ENCODE measurements around the gene GBX1. TPM values are rescaled to one million over a fixed set of nuclear protein-coding genes. Genes with fewer than 3 reads are reported as not detected.

The GBX1 gene
- total RNA-seq, 1 experiment from 2014 or later, result not detected

- intact Hi-C loops (cut with micrococcal nuclease; ENCODE audit: unreplicated experiment), result no loop called here
- Histone ChIP-seq H3K4me1 (no peaks in the 10 kb centered on the region), H3K4me3 (ENCODE audit: low read depth, low read length) (no peak overlapping the region), H3K9me3 (no peaks in the 10 kb centered on the region), H3K36me3 (ENCODE audit: control insufficient read depth, insufficient read depth, low read length) (no peaks in the 10 kb centered on the region; the same call in 1 of the 2 replicates), H3K27me3 (replicated peaks; ENCODE audit: control insufficient read depth, insufficient read depth, low read length) (no peaks in the 10 kb centered on the region)
- ChIA-PET POLR2A (no interaction called here), CTCF (no interaction called here)
- H3K27me3 Mint-ChIP-seq (ENCODE audit: insufficient read depth, unreplicated experiment), result no peaks in the 10 kb centered on the region
- no peak overlapping the region for H3K27ac Mint-ChIP-seq (ENCODE audit: unreplicated experiment)
- no peak for TF ChIP-seq CTCF (IDR thresholded peaks at IDR 0.05; ENCODE audit: insufficient read depth in 1 of 2, low read depth in 1 of 2, low read length in 1 of 2, severe bottlenecking in 1 of 2, unreplicated experiment in 1 of 2)
- no peak overlapping the region for H3K4me3 Mint-ChIP-seq (ENCODE audit: unreplicated experiment)
- no peaks in the 10 kb centered on the region for H3K4me1 Mint-ChIP-seq (ENCODE audit: low read depth, unreplicated experiment)
- peaks cover 28% of the 10 kb centered on the region for H3K36me3 Mint-ChIP-seq (ENCODE audit: insufficient read depth, unreplicated experiment)
- BruUV-seq (replicated peaks), result no TSS peak
- no peaks in the 10 kb centered on the region for H3K9me3 Mint-ChIP-seq (ENCODE audit: unreplicated experiment)
- DNase-seq, result no peak
Measured at GRCh38 chr7:151133986-151134742, 33.3 kb downstream of the GBX1 start.

- no peaks in the 10 kb centered on the region for H3K9me3 Mint-ChIP-seq (ENCODE audit: unreplicated experiment)
- CTCF ChIA-PET, result no interaction called here
- Histone ChIP-seq H3K9me3 (no peaks in the 10 kb centered on the region), H3K36me3 (ENCODE audit: control insufficient read depth, insufficient read depth, low read length) (no peaks in the 10 kb centered on the region; the same call in 1 of the 2 replicates), H3K4me3 (ENCODE audit: low read depth, low read length) (no peak overlapping the region), H3K4me1 (no peaks in the 10 kb centered on the region), H3K27me3 (replicated peaks; ENCODE audit: control insufficient read depth, insufficient read depth, low read length) (no peaks in the 10 kb centered on the region)
- peaks cover 31% of the 10 kb centered on the region for H3K36me3 Mint-ChIP-seq (ENCODE audit: insufficient read depth, unreplicated experiment)
- no peak for DNase-seq
- no peak overlapping the region for H3K27ac Mint-ChIP-seq (ENCODE audit: unreplicated experiment)
- no peak overlapping the region for H3K4me3 Mint-ChIP-seq (ENCODE audit: unreplicated experiment)
- no peak for TF ChIP-seq CTCF (IDR thresholded peaks at IDR 0.05; ENCODE audit: insufficient read depth in 1 of 2, low read depth in 1 of 2, low read length in 1 of 2, severe bottlenecking in 1 of 2, unreplicated experiment in 1 of 2)
- POLR2A ChIA-PET, result no interaction called here
- no peaks in the 10 kb centered on the region for H3K27me3 Mint-ChIP-seq (ENCODE audit: insufficient read depth, unreplicated experiment)
- BruUV-seq (replicated peaks), result no TSS peak
- intact Hi-C loops (cut with micrococcal nuclease; ENCODE audit: unreplicated experiment), result no loop called here
- no peaks in the 10 kb centered on the region for H3K4me1 Mint-ChIP-seq (ENCODE audit: low read depth, unreplicated experiment)
Measured at GRCh38 chr7:151133266-151133985, 34.1 kb downstream of the GBX1 start.

- H3K27ac Mint-ChIP-seq (ENCODE audit: unreplicated experiment), result no peak overlapping the region
Measured at GRCh38 chr7:151132461-151133205, 34.9 kb downstream of the GBX1 start.

More at GRCh38 chr7:151132461-151133205, 34.9 kb downstream of the GBX1 start:
- CTCF ChIA-PET, result no interaction called here
- TF ChIP-seq CTCF (IDR thresholded peaks at IDR 0.05; ENCODE audit: insufficient read depth in 1 of 2, low read depth in 1 of 2, low read length in 1 of 2, severe bottlenecking in 1 of 2, unreplicated experiment in 1 of 2), result no peak
- POLR2A ChIA-PET, result no interaction called here
- Mint-ChIP-seq H3K4me1 (ENCODE audit: low read depth, unreplicated experiment) (no peaks in the 10 kb centered on the region), H3K9me3 (ENCODE audit: unreplicated experiment) (no peaks in the 10 kb centered on the region), H3K36me3 (ENCODE audit: insufficient read depth, unreplicated experiment) (peaks cover 35% of the 10 kb centered on the region), H3K27me3 (ENCODE audit: insufficient read depth, unreplicated experiment) (no peaks in the 10 kb centered on the region), H3K4me3 (ENCODE audit: unreplicated experiment) (no peak overlapping the region)
- Histone ChIP-seq H3K4me1 (no peaks in the 10 kb centered on the region), H3K27me3 (replicated peaks; ENCODE audit: control insufficient read depth, insufficient read depth, low read length) (no peaks in the 10 kb centered on the region), H3K4me3 (ENCODE audit: low read depth, low read length) (no peak overlapping the region), H3K36me3 (ENCODE audit: control insufficient read depth, insufficient read depth, low read length) (no peaks in the 10 kb centered on the region; the same call in 1 of the 2 replicates), H3K9me3 (no peaks in the 10 kb centered on the region)
- DNase-seq, result no peak
- intact Hi-C loops (cut with micrococcal nuclease; ENCODE audit: unreplicated experiment), result no loop called here
- BruUV-seq (replicated peaks), result no TSS peak
